OCI-LY7 (cell line): ENCODE data around the gene CACNB3. TPM values are rescaled to one million over a fixed set of nuclear protein-coding genes. Genes with fewer than 3 reads are reported as not detected.

Experiments used
- BruUV-seq: library from RNA; stranded (reverse); fragments of 400-500 nt; replicated peaks from 2 replicates; lab custom pipeline; 2021; lab: Mats Ljungman, UMichigan
- CTCF ChIA-PET: fragments of 300-600 bp; sonication (Branson Sonifier 250); formaldehyde crosslinking; loops from one replicate; lab custom pipeline; 2022; ENCODE audit warnings: antibody characterized with exemption; ENCODE audit not compliant: unreplicated experiment; lab: Charles Lee
- POLR2A ChIA-PET: fragments of 300-600 bp; sonication (Branson Sonifier 250); formaldehyde crosslinking; loops from one replicate; lab custom pipeline; 2022; ENCODE audit warnings: antibody characterized with exemption; lab: Charles Lee
- DNase-seq: peaks from one replicate; pipeline ENCODE4 v3.0.0-alpha.2; 2015; ENCODE audit warnings: low spot score
- H2AFZ ChIP-seq: fragments of 200-600 bp; sonication (generic), shearing (Covaris generic); 2 replicates; pipeline ENCODE4 v1.6.1; 2014; ENCODE audit warnings: mild to moderate bottlenecking, antibody characterized with exemption, low read length, moderate library complexity
- H3K27ac ChIP-seq: fragments of 200-600 bp; sonication (generic); 2 replicates; pipeline ENCODE4 v1.5.1; 2014; ENCODE audit warnings: mixed run types, low read depth, mild to moderate bottlenecking, moderate library complexity, low read length, inconsistent platforms; ENCODE audit not compliant: poor library complexity, severe bottlenecking
- H3K36me3 ChIP-seq: fragments of 200-600 bp; sonication (generic); 2 replicates; pipeline ENCODE4 v1.6.1; 2014; ENCODE audit warnings: mild to moderate bottlenecking, antibody characterized with exemption, low read length, moderate library complexity, mixed read lengths; ENCODE audit not compliant: insufficient read depth
- H3K4me1 ChIP-seq: fragments of 200-600 bp; sonication (generic); 2 replicates; pipeline ENCODE4 v1.5.1; 2014; ENCODE audit warnings: mild to moderate bottlenecking, low read length; ENCODE audit not compliant: insufficient read depth, poor library complexity, severe bottlenecking
- H3K4me2 ChIP-seq: fragments of 200-600 bp; sonication (generic); 2 replicates; pipeline ENCODE4 v1.6.1; 2014; ENCODE audit warnings: mild to moderate bottlenecking, low read length
- H3K4me3 ChIP-seq: fragments of 200-600 bp; sonication (generic); 2 replicates; pipeline ENCODE4 v1.5.1; 2014; ENCODE audit warnings: mild to moderate bottlenecking, low read depth, low read length; ENCODE audit not compliant: poor library complexity, severe bottlenecking
- H3K79me2 ChIP-seq: fragments of 200-600 bp; sonication (generic); 2 replicates; pipeline ENCODE4 v1.6.1; 2016; ENCODE audit warnings: low read depth, mild to moderate bottlenecking, low read length, moderate library complexity, mixed read lengths; ENCODE audit not compliant: insufficient read depth
- H3K9me2 ChIP-seq: fragments of 200-600 bp; sonication (generic); 2 replicates; pipeline ENCODE4 v1.6.1; 2016; ENCODE audit warnings: mild to moderate bottlenecking, low read length, mixed read lengths; ENCODE audit not compliant: insufficient read depth
- H3K9me3 ChIP-seq: fragments of 200-600 bp; sonication (generic); 2 replicates; pipeline ENCODE4 v1.6.1; 2014; ENCODE audit warnings: mild to moderate bottlenecking, mixed run types, low read length, mixed read lengths
- H4K20me1 ChIP-seq: fragments of 200-600 bp; sonication (generic); 2 replicates; pipeline ENCODE4 v1.6.1; 2014; ENCODE audit warnings: mild to moderate bottlenecking, antibody characterized with exemption, low read length, moderate library complexity, mixed read lengths; ENCODE audit not compliant: insufficient read depth
- EZH2phosphoT487 ChIP-seq: fragments of 200-600 bp; sonication (generic); IDR thresholded peaks from 2 replicates; pipeline ENCODE4 v1.6.1; 2018; ENCODE audit warnings: low read depth, borderline replicate concordance, mild to moderate bottlenecking, mixed run types, antibody characterized with exemption, low read length, moderate library complexity, mixed read lengths
- intact Hi-C: fragments of 100-400 bp; cut with micrococcal nuclease; formaldehyde crosslinking; loops from one replicate; pipeline ENCODE4 v1.10.0; 2022; ENCODE audit not compliant: unreplicated experiment
- total RNA-seq, 2 experiments: library from RNA; depleted of rRNA in 1 of 2; stranded (reverse); fragments of >200 nt in 1 of 2; shearing (Covaris generic) in 1 of 2; gene quantifications; 2 replicates each; pipeline ENCODE4 v1.2.3, GENCODE V29; 2014 to 2022
- TF ChIP-seq, protein P1 (sequence below): fragments of 200-600 bp; sonication (generic); conservative IDR thresholded peaks from 2 replicates; pipeline ENCODE4 v1.5.1; 2014; ENCODE audit warnings: mild to moderate bottlenecking, antibody characterized with exemption, low read length, moderate library complexity, mixed read lengths

The CACNB3 gene
- total RNA-seq, 2 experiments from 2014 or later, result 5.6 to 20.6 TPM

DNA sequence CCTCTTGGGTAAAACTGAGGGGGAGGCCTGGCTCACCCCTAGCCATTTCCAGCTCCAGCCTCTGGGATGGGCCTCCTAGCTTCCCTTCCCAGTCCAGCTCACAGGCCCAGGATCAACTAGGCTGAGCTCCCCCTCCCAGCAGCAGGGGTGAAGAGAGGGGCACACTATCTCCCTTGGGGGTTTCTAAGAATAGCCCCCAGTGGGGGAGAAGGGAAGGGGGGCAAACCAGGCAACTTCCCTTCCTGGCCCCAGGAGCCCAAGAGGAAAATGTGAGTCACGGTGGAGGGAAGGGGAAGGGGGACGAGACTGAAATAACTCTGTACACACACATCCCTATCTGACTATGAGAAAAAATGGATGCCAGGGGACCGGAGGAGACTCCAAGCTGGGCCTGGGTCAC, 38.4 kb upstream of the CACNB3 start:
- no peaks in the 10 kb centered on the region for H3K9me2 ChIP-seq
- H3K79me2 ChIP-seq, result no peaks in the 10 kb centered on the region
- H3K4me2 ChIP-seq, result no peak overlapping the region
- H4K20me1 ChIP-seq, result no peaks in the 10 kb centered on the region
- no TSS peak for BruUV-seq
- DNase-seq, result no peak
- no peaks in the 10 kb centered on the region for H3K9me3 ChIP-seq
- H3K27ac ChIP-seq, result no peak overlapping the region
- H2AFZ ChIP-seq, result no peak overlapping the region
- TF ChIP-seq EZH2phosphoT487, result no peak
- TF ChIP-seq, protein P1, sequence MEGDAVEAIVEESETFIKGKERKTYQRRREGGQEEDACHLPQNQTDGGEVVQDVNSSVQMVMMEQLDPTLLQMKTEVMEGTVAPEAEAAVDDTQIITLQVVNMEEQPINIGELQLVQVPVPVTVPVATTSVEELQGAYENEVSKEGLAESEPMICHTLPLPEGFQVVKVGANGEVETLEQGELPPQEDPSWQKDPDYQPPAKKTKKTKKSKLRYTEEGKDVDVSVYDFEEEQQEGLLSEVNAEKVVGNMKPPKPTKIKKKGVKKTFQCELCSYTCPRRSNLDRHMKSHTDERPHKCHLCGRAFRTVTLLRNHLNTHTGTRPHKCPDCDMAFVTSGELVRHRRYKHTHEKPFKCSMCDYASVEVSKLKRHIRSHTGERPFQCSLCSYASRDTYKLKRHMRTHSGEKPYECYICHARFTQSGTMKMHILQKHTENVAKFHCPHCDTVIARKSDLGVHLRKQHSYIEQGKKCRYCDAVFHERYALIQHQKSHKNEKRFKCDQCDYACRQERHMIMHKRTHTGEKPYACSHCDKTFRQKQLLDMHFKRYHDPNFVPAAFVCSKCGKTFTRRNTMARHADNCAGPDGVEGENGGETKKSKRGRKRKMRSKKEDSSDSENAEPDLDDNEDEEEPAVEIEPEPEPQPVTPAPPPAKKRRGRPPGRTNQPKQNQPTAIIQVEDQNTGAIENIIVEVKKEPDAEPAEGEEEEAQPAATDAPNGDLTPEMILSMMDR, result no peak
- intact Hi-C loops, result no loop called here
- H3K4me1 ChIP-seq, result no peaks in the 10 kb centered on the region
- no peaks in the 10 kb centered on the region for H3K36me3 ChIP-seq
- ChIA-PET POLR2A (no interaction called here), CTCF (no interaction called here)
- no peak overlapping the region for H3K4me3 ChIP-seq

DNA sequence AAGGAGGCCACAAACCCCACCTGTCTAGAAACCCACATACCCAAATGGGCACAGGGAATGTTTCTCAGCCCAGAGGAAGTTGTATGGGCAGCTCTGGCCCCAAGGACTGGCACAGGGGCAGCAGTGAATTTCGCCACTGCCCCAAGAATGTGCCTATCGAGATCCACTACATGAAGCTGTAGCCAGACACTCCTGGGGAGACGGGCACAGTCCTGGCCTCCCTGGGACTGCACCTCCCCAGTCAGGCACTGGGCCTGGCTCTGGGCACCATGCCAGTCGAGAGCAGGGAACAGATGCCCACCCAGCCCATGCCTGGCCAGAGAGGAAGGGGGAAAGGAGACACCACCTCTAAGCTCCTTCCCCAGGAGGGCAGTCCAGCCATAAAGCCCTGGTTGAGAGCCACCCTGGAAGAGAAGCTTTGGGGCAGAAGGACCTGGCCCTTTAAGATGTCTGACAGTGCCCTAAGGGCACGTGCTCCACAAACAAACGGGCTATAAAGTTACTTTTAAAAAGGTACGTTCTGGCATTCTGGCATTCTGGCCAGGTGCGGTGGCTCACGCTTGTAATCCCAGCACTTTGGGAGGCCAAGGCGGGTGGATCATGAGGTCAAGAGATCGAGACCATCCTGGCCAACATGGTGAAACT, 37.8 kb upstream of the CACNB3 start:
- Histone ChIP-seq H3K9me2 (no peaks in the 10 kb centered on the region), H3K4me2 (no peak overlapping the region), H3K27ac (no peak overlapping the region), H3K4me3 (no peak overlapping the region), H2AFZ (no peak overlapping the region), H3K36me3 (no peaks in the 10 kb centered on the region), H3K79me2 (no peaks in the 10 kb centered on the region), H4K20me1 (no peaks in the 10 kb centered on the region), H3K9me3 (no peaks in the 10 kb centered on the region), H3K4me1 (no peaks in the 10 kb centered on the region)
- no TSS peak for BruUV-seq
- ChIA-PET POLR2A (interaction anchor here (0.6 kb wide), 2 partner anchors 21 to 1208 kb away, joined by 3 to 5 read pairs; no protein-coding TSS in a partner anchor), CTCF (no interaction called here)
- TF ChIP-seq EZH2phosphoT487, result no peak
- TF ChIP-seq, protein P1, result no peak
- intact Hi-C loops, result no loop called here
- no peak for DNase-seq

GRCh38 chr12:48781750-48782456, 36.4 kb upstream of the CACNB3 start:
- Histone ChIP-seq H3K27ac (no peak overlapping the region), H3K36me3 (no peaks in the 10 kb centered on the region), H3K9me3 (no peaks in the 10 kb centered on the region), H3K4me3 (no peak overlapping the region), H3K4me1 (no peaks in the 10 kb centered on the region), H4K20me1 (no peaks in the 10 kb centered on the region), H2AFZ (no peak overlapping the region), H3K4me2 (no peak overlapping the region), H3K79me2 (no peaks in the 10 kb centered on the region), H3K9me2 (no peaks in the 10 kb centered on the region)
- ChIA-PET POLR2A (interaction anchor here (0.6 to 1.0 kb wide), 3 partner anchors 29 to 1496 kb away, joined by 3 to 4 read pairs (median 3); no protein-coding TSS in a partner anchor), CTCF (no interaction called here)
- intact Hi-C loops, result no loop called here
- DNase-seq, result no peak
- TF ChIP-seq, protein P1, result no peak
- TF ChIP-seq EZH2phosphoT487, result no peak
- no TSS peak for BruUV-seq
